WTC11 (cell line): ENCODE data around the gene CNTNAP2. TPM values are rescaled to one million over a fixed set of nuclear protein-coding genes. Genes with fewer than 3 reads are reported as not detected.

Experiments
- ATAC-seq: fragments of 200-7000 bp; cut with Tn5 transposase; 2 replicates; pipeline ENCODE4 v1.10.0; 2021; ENCODE audit warnings: mild to moderate bottlenecking, moderate library complexity
- CTCF ChIA-PET: fragments of 300-600 bp; sonication (Branson Sonifier 250); formaldehyde crosslinking; loops from one replicate; lab custom pipeline; 2021; ENCODE audit warnings: antibody characterized with exemption; lab: Charles Lee
- POLR2A ChIA-PET: fragments of 350-600 bp; sonication (Branson Sonifier 250); formaldehyde crosslinking; loops from one replicate; lab custom pipeline; 2021; ENCODE audit warnings: antibody characterized with exemption; lab: Charles Lee
- DNase-seq: peaks from one replicate; pipeline ENCODE4 v3.0.0; 2021; ENCODE audit warnings: low spot score
- H3K27ac Mint-ChIP-seq: 2 replicates; pipeline ENCODE4 v1.8.0; 2021; ENCODE audit warnings: mixed read lengths
- H3K27me3 Mint-ChIP-seq: 2 replicates; pipeline ENCODE4 v1.8.0; 2021; ENCODE audit warnings: low read depth, mild to moderate bottlenecking, moderate library complexity, mixed read lengths
- H3K36me3 Mint-ChIP-seq: 2 replicates; pipeline ENCODE4 v1.8.0; 2021; ENCODE audit warnings: mixed read lengths
- H3K4me1 Mint-ChIP-seq: 2 replicates; pipeline ENCODE4 v1.8.0; 2022; ENCODE audit warnings: mixed read lengths
- H3K4me3 Mint-ChIP-seq: 2 replicates; pipeline ENCODE4 v1.8.0; 2021; ENCODE audit warnings: mild to moderate bottlenecking, moderate library complexity, mixed read lengths
- H3K9me3 Mint-ChIP-seq: 2 replicates; pipeline ENCODE4 v1.8.0; 2021; ENCODE audit warnings: mixed read lengths
- EMX1 ChIP-seq: fragments of 250-450 bp; sonication (Bioruptor Pico); IDR thresholded peaks from 2 replicates; pipeline ENCODE4 v1.8.0; 2021; ENCODE audit warnings: mild to moderate bottlenecking
- ESRRA ChIP-seq: sonication (generic); formaldehyde crosslinking; IDR thresholded peaks from 2 replicates; pipeline ENCODE4 v1.8.1; 2022; ENCODE audit warnings: mild to moderate bottlenecking, missing genetic modification reagents, borderline replicate concordance
- IRF2 ChIP-seq: sonication (generic); formaldehyde crosslinking; IDR thresholded peaks from 2 replicates; pipeline ENCODE4 v1.8.0; 2022; ENCODE audit warnings: low read depth, missing genetic modification reagents, borderline replicate concordance
- JAZF1 ChIP-seq: fragments of 250-450 bp; sonication (Bioruptor Pico); IDR thresholded peaks from 2 replicates; pipeline ENCODE4 v1.9.0; 2021; ENCODE audit warnings: moderate library complexity, mild to moderate bottlenecking, inconsistent platforms
- KAT7 ChIP-seq: sonication (generic); formaldehyde crosslinking; IDR thresholded peaks from 2 replicates; pipeline ENCODE4 v1.8.1; 2023; ENCODE audit warnings: missing genetic modification reagents, mild to moderate bottlenecking, borderline replicate concordance
- NFYB ChIP-seq: sonication (generic); formaldehyde crosslinking; conservative IDR thresholded peaks from 2 replicates; pipeline ENCODE4 v1.8.0; 2022; ENCODE audit warnings: low read depth, missing genetic modification reagents
- TP53 ChIP-seq: sonication (generic); formaldehyde crosslinking; IDR thresholded peaks from 2 replicates; pipeline ENCODE4 v1.8.1; 2023; ENCODE audit warnings: mild to moderate bottlenecking, missing genetic modification reagents
- ZNF232 ChIP-seq: sonication (generic); formaldehyde crosslinking; IDR thresholded peaks from 2 replicates; pipeline ENCODE4 v1.8.0; 2022; ENCODE audit warnings: mild to moderate bottlenecking, missing genetic modification reagents
- ZNF317 ChIP-seq: sonication (generic); formaldehyde crosslinking; IDR thresholded peaks from 2 replicates; pipeline ENCODE4 v1.8.1; 2023; ENCODE audit warnings: low read depth, mild to moderate bottlenecking, moderate library complexity, missing genetic modification reagents, borderline replicate concordance
- ZNF416 ChIP-seq: fragments of 250-450 bp; sonication (Bioruptor Pico); IDR thresholded peaks from 2 replicates; pipeline ENCODE4 v1.9.0; 2021; ENCODE audit warnings: mild to moderate bottlenecking, inconsistent platforms
- total RNA-seq: library from RNA; stranded (reverse); gene quantifications from 3 replicates; pipeline ENCODE4 v1.2.3, GENCODE V29; 2021
- TF ChIP-seq, protein P1 (sequence below): sonication (generic); formaldehyde crosslinking; IDR thresholded peaks from 2 replicates; pipeline ENCODE4 v1.8.1; 2022; ENCODE audit warnings: low read depth, mild to moderate bottlenecking, moderate library complexity, missing genetic modification reagents, borderline replicate concordance
- TF ChIP-seq, protein P2 (sequence below): sonication (generic); formaldehyde crosslinking; IDR thresholded peaks from 2 replicates; pipeline ENCODE4 v1.8.0; 2022; ENCODE audit warnings: mild to moderate bottlenecking, missing genetic modification reagents
- TF ChIP-seq, protein P3 (sequence below): fragments of 250-450 bp; sonication (Bioruptor Pico); IDR thresholded peaks from 2 replicates; pipeline ENCODE4 v1.9.0; 2021; ENCODE audit warnings: moderate library complexity, mild to moderate bottlenecking, inconsistent platforms, borderline replicate concordance
- TF ChIP-seq, protein P4 (sequence below): sonication (generic); formaldehyde crosslinking; IDR thresholded peaks from 2 replicates; pipeline ENCODE4 v1.8.0; 2023; ENCODE audit warnings: missing genetic modification reagents, mild to moderate bottlenecking, borderline replicate concordance
- TF ChIP-seq, protein P5 (sequence below): fragments of 250-450 bp; sonication (Bioruptor Pico); IDR thresholded peaks from 2 replicates; pipeline ENCODE4 v2.1.2; 2022; ENCODE audit warnings: mild to moderate bottlenecking, moderate library complexity
- TF ChIP-seq, protein P6 (sequence below): sonication (generic); formaldehyde crosslinking; conservative IDR thresholded peaks from 2 replicates; pipeline ENCODE4 v1.8.1; 2023; ENCODE audit warnings: mild to moderate bottlenecking, low read depth, missing genetic modification reagents, moderate library complexity

CNTNAP2 gene
- total RNA-seq, 1 experiment from 2014 or later, result 63.8 TPM

DNA sequence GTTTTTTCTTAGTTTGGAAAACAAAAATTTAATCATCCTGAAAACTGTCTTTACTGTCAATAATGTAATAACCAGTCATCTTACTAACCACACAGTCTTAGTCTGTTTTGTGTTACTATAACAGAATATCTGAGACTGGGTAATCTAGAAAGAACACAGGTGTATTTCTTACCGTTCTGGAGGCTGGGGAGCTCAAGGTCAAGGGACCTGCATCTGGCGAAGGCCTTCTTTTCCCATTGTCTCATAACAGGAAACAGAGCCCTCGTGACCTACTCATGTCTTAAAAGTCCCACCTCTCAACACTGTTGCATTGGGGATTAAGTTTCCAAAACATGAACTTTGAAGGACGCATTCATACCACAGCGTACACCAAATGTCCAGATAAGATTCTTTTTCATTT, 932.3 kb downstream of the CNTNAP2 start (continued):
- TF ChIP-seq, protein P1, sequence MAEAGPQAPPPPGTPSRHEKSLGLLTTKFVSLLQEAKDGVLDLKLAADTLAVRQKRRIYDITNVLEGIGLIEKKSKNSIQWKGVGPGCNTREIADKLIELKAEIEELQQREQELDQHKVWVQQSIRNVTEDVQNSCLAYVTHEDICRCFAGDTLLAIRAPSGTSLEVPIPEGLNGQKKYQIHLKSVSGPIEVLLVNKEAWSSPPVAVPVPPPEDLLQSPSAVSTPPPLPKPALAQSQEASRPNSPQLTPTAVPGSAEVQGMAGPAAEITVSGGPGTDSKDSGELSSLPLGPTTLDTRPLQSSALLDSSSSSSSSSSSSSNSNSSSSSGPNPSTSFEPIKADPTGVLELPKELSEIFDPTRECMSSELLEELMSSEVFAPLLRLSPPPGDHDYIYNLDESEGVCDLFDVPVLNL (CRISPR knock-in tag), result no peak
- TF ChIP-seq TP53 (no peak), EMX1 (CRISPR knock-in tag) (no peak)

DNA sequence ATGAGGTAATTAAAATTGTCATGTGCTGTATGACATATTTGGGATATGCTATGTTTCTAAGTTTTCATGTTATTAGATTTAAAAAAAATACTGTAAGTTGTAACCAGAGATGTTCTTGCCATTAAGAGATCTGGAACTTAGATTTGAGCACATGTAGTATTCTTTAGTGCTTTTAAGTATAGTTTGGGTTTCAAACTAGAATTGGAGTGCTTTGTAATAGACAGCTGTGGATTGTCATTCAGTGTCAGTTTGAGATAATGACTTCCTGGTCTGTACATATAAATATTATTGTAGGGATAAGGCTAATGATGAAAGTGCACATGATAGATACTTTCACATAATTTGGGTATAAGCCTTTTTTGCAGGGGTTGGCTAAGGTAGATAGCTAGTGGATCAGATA, 936.2 kb downstream of the CNTNAP2 start:
- Mint-ChIP-seq H3K9me3 (no peaks in the 10 kb centered on the region), H3K27me3 (no peaks in the 10 kb centered on the region), H3K4me3 (no peak overlapping the region), H3K4me1 (peaks cover 19% of the 10 kb centered on the region), H3K36me3 (no peaks in the 10 kb centered on the region), H3K27ac (no peak overlapping the region)
- ChIA-PET CTCF (no interaction called here), POLR2A (no interaction called here)
- no peak for DNase-seq
- TF ChIP-seq, protein P2, sequence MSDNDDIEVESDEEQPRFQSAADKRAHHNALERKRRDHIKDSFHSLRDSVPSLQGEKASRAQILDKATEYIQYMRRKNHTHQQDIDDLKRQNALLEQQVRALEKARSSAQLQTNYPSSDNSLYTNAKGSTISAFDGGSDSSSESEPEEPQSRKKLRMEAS (CRISPR knock-in tag), result no peak
- ATAC-seq, result no peak

DNA sequence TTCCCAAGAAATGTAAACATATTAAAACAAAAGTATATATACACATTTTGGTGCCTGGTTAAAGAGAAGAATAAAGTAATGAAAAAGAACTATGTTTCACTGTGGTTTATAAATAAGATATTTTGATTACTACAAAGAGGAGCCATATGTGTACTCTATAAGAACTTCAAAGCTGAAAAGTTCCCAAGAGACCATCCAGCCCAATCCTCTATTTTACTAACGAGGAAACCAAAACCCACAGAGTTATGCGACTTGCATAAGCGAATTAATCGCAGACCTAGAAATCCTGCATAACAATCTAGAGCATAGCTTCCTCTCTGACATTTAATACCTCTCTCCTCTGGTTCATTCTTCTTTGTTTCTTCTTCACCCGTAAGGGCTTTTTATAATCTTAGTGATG, 937.1 kb downstream of the CNTNAP2 start:
- H3K27me3 Mint-ChIP-seq, result no peaks in the 10 kb centered on the region
- no peak overlapping the region for H3K27ac Mint-ChIP-seq
- H3K9me3 Mint-ChIP-seq, result no peaks in the 10 kb centered on the region
- CTCF ChIA-PET, result interaction anchor here (1.0 kb wide), 1 partner anchor 25 kb away, joined by 3 read pairs; no protein-coding TSS in a partner anchor
- peaks cover 19% of the 10 kb centered on the region for H3K4me1 Mint-ChIP-seq
- ATAC-seq (no peak), DNase-seq (no peak)
- no peaks in the 10 kb centered on the region for H3K36me3 Mint-ChIP-seq
- POLR2A ChIA-PET, result no interaction called here
- TF ChIP-seq ZNF232 (CRISPR knock-in tag), result no peak
- no peak for TF ChIP-seq IRF2 (CRISPR knock-in tag)
- TF ChIP-seq ESRRA (CRISPR knock-in tag), result no peak
- TF ChIP-seq, protein P3, sequence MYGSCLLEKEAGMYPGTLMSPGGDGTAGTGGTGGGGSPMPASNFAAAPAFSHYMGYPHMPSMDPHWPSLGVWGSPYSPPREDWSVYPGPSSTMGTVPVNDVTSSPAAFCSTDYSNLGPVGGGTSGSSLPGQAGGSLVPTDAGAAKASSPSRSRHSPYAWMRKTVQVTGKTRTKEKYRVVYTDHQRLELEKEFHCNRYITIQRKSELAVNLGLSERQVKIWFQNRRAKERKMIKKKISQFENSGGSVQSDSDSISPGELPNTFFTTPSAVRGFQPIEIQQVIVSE (CRISPR knock-in tag), result no peak
- no peak for TF ChIP-seq KAT7 (CRISPR knock-in tag)
- H3K4me3 Mint-ChIP-seq, result no peak overlapping the region

DNA sequence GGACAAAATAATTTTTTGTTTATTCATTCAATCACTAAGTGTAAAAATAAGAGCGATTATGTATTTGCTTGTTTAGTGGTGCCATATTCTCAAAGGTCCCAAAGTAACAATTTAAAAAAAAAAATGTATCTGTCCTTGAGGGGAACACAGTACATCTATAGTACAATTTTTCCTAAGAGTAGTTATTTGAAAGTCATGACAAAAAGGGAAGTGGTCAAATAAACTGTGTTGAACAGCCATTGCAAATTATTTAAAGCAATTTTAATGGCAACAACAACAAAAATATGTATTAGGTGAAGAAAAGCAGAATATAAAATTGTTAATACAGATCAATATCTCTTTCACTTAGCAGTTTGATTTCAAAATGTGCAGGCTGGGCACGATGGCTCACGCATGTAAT, 943.5 kb downstream of the CNTNAP2 start:
- CTCF ChIA-PET, result no interaction called here
- peaks cover 6% of the 10 kb centered on the region for H3K4me1 Mint-ChIP-seq
- H3K36me3 Mint-ChIP-seq, result no peaks in the 10 kb centered on the region
- H3K27ac Mint-ChIP-seq, result no peak overlapping the region
- DNase-seq (no peak), ATAC-seq (no peak)
- H3K9me3 Mint-ChIP-seq, result peaks cover 3% of the 10 kb centered on the region
- POLR2A ChIA-PET, result no interaction called here
- no peak overlapping the region for H3K4me3 Mint-ChIP-seq
- no peaks in the 10 kb centered on the region for H3K27me3 Mint-ChIP-seq
- TF ChIP-seq, protein P4, sequence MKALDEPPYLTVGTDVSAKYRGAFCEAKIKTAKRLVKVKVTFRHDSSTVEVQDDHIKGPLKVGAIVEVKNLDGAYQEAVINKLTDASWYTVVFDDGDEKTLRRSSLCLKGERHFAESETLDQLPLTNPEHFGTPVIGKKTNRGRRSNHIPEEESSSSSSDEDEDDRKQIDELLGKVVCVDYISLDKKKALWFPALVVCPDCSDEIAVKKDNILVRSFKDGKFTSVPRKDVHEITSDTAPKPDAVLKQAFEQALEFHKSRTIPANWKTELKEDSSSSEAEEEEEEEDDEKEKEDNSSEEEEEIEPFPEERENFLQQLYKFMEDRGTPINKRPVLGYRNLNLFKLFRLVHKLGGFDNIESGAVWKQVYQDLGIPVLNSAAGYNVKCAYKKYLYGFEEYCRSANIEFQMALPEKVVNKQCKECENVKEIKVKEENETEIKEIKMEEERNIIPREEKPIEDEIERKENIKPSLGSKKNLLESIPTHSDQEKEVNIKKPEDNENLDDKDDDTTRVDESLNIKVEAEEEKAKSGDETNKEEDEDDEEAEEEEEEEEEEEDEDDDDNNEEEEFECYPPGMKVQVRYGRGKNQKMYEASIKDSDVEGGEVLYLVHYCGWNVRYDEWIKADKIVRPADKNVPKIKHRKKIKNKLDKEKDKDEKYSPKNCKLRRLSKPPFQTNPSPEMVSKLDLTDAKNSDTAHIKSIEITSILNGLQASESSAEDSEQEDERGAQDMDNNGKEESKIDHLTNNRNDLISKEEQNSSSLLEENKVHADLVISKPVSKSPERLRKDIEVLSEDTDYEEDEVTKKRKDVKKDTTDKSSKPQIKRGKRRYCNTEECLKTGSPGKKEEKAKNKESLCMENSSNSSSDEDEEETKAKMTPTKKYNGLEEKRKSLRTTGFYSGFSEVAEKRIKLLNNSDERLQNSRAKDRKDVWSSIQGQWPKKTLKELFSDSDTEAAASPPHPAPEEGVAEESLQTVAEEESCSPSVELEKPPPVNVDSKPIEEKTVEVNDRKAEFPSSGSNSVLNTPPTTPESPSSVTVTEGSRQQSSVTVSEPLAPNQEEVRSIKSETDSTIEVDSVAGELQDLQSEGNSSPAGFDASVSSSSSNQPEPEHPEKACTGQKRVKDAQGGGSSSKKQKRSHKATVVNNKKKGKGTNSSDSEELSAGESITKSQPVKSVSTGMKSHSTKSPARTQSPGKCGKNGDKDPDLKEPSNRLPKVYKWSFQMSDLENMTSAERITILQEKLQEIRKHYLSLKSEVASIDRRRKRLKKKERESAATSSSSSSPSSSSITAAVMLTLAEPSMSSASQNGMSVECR, result no peak
- TF ChIP-seq, protein P5, sequence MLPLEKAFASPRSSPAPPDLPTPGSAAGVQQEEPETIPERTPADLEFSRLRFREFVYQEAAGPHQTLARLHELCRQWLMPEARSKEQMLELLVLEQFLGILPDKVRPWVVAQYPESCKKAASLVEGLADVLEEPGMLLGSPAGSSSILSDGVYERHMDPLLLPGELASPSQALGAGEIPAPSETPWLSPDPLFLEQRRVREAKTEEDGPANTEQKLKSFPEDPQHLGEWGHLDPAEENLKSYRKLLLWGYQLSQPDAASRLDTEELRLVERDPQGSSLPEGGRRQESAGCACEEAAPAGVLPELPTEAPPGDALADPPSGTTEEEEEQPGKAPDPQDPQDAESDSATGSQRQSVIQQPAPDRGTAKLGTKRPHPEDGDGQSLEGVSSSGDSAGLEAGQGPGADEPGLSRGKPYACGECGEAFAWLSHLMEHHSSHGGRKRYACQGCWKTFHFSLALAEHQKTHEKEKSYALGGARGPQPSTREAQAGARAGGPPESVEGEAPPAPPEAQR (CRISPR knock-in tag), result no peak
- TF ChIP-seq NFYB (CRISPR knock-in tag), result no peak
- TF ChIP-seq JAZF1 (CRISPR knock-in tag), result no peak
- TF ChIP-seq, protein P6, sequence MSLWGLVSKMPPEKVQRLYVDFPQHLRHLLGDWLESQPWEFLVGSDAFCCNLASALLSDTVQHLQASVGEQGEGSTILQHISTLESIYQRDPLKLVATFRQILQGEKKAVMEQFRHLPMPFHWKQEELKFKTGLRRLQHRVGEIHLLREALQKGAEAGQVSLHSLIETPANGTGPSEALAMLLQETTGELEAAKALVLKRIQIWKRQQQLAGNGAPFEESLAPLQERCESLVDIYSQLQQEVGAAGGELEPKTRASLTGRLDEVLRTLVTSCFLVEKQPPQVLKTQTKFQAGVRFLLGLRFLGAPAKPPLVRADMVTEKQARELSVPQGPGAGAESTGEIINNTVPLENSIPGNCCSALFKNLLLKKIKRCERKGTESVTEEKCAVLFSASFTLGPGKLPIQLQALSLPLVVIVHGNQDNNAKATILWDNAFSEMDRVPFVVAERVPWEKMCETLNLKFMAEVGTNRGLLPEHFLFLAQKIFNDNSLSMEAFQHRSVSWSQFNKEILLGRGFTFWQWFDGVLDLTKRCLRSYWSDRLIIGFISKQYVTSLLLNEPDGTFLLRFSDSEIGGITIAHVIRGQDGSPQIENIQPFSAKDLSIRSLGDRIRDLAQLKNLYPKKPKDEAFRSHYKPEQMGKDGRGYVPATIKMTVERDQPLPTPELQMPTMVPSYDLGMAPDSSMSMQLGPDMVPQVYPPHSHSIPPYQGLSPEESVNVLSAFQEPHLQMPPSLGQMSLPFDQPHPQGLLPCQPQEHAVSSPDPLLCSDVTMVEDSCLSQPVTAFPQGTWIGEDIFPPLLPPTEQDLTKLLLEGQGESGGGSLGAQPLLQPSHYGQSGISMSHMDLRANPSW, result no peak
- TF ChIP-seq IRF2 (CRISPR knock-in tag), result no peak
- no peak for TF ChIP-seq ESRRA (CRISPR knock-in tag)
- no peak for TF ChIP-seq ZNF416 (CRISPR knock-in tag)
- no peak for TF ChIP-seq ZNF317
